Measurements from ENCODE around the gene SYNPO. TPM values are rescaled to one million over a fixed set of nuclear protein-coding genes. Genes with fewer than 3 reads are reported as not detected.

SYNPO gene
- total RNA-seq, 2 donors from 2014 or later: 32.4 to 62.9 TPM

GRCh38 chr5:150607105-150607504, 33.4 kb upstream of the SYNPO start:
- Histone ChIP-seq H3K27me3 (no peaks in the 10 kb centered on the region), H3K4me3 (no peak overlapping the region), H3K27ac (no peak overlapping the region), H3K9me3 (no peaks in the 10 kb centered on the region), H3K9ac (ENCODE audit: low read depth in 2 of 2, low read length in 2 of 2) (no peak overlapping the region), H3K36me3 (no peaks in the 10 kb centered on the region), H3K4me1 (peaks cover 2% of the 10 kb centered on the region)
- TF ChIP-seq CTCF (IDR thresholded peaks at IDR 0.05): no peak
- intact Hi-C loops (cut with DNase I): no loop called here
- no peak for DNase-seq

- Histone ChIP-seq H3K36me3 (no peaks in the 10 kb centered on the region), H3K9me3 (no peaks in the 10 kb centered on the region), H3K27ac (no peak overlapping the region), H3K4me1 (peaks cover 9% of the 10 kb centered on the region), H3K9ac (ENCODE audit: low read depth in 2 of 2, low read length in 2 of 2) (no peak overlapping the region), H3K4me3 (no peak overlapping the region), H3K27me3 (no peaks in the 10 kb centered on the region)
- DNase-seq: no peak
- TF ChIP-seq CTCF (IDR thresholded peaks at IDR 0.05): no peak
- intact Hi-C loops (cut with DNase I): no loop called here
Measured at GRCh38 chr5:150607991-150608390, 32.5 kb upstream of the SYNPO start.

GRCh38 chr5:150608991-150609390, 31.5 kb upstream of the SYNPO start:
- H3K9ac ChIP-seq (ENCODE audit: low read depth in 2 of 2, low read length in 2 of 2): no peak overlapping the region
- intact Hi-C loops (cut with DNase I): no loop called here
- H3K4me3 ChIP-seq: no peak overlapping the region
- TF ChIP-seq CTCF (IDR thresholded peaks at IDR 0.05): no peak
- no peak overlapping the region for H3K27ac ChIP-seq
- DNase-seq: no peak
- no peaks in the 10 kb centered on the region for H3K9me3 ChIP-seq
- no peaks in the 10 kb centered on the region for H3K27me3 ChIP-seq
- no peaks in the 10 kb centered on the region for H3K36me3 ChIP-seq
- H3K4me1 ChIP-seq: peaks cover 13% of the 10 kb centered on the region

- Histone ChIP-seq H3K27ac (peak overlapping the region; percentile 59), H3K36me3 (no peaks in the 10 kb centered on the region), H3K27me3 (no peaks in the 10 kb centered on the region), H3K9ac (ENCODE audit: low read depth in 2 of 2, low read length in 2 of 2) (peak overlapping the region in 1 of 2 donors; percentile 77), H3K9me3 (no peaks in the 10 kb centered on the region), H3K4me1 (peaks cover 18% of the 10 kb centered on the region), H3K4me3 (no peak overlapping the region)
- no peak for TF ChIP-seq CTCF (IDR thresholded peaks at IDR 0.05)
- peak; percentile 63 for DNase-seq
- intact Hi-C loops (cut with DNase I): no loop called here
Measured at GRCh38 chr5:150609843-150610584, 30.4 kb upstream of the SYNPO start.

- H3K27ac ChIP-seq: no peak overlapping the region
- no peaks in the 10 kb centered on the region for H3K36me3 ChIP-seq
- no peak overlapping the region for H3K4me3 ChIP-seq
- H3K4me1 ChIP-seq: peaks cover 26% of the 10 kb centered on the region
- no peak overlapping the region for H3K9ac ChIP-seq (ENCODE audit: low read depth in 2 of 2, low read length in 2 of 2)
- H3K27me3 ChIP-seq: no peaks in the 10 kb centered on the region
- no peak for TF ChIP-seq CTCF (IDR thresholded peaks at IDR 0.05)
- H3K9me3 ChIP-seq: no peaks in the 10 kb centered on the region
- DNase-seq: no peak
- intact Hi-C loops (cut with DNase I): no loop called here
Measured at GRCh38 chr5:150611026-150611425, 29.4 kb upstream of the SYNPO start.

All from colonic mucosa (tissue), 4 donors.